Ovary (tissue), 3 donors: ENCODE results near the gene PAFAH1B2.

Experiments
- CTCF ChIP-seq, 3 donors: fragments of 450-650 bp in 2 of 3; fragments of 200-600 bp in 1 of 3; IDR thresholded peaks; one replicate each; pipeline versions ENCODE4 v1.5.1 to v1.8.0; 2016 to 2022; ENCODE audit warnings: antibody characterized with exemption in 3 of 3, mild to moderate bottlenecking in 1 of 3
- POLR2A ChIP-seq: fragments of 450-650 bp; IDR thresholded peaks from one replicate; pipeline ENCODE4 v1.6.1; 2017; ENCODE audit warnings: antibody characterized with exemption, mild to moderate bottlenecking, moderate library complexity
- donor health status: DM: no; HTN: no; CAD: no.

GRCh38 chr11:117126223-117126965, 17.7 kb upstream of the PAFAH1B2 start:
- TF ChIP-seq CTCF (IDR thresholded peaks at IDR 0.05), result no peak
- TF ChIP-seq POLR2A, result no peak
